SK-N-SH (cell line): Measurements from ENCODE around the gene SIRT2. TPM values are rescaled to one million over a fixed set of nuclear protein-coding genes. Genes with fewer than 3 reads are reported as not detected.

ENCODE experiments used
- CTCF ChIA-PET: fragments of 300-600, 350-600 bp; formaldehyde crosslinking; extraction: SDS; loops from one replicate; lab custom pipeline; 2021; lab: Yijun Ruan, JAX
- POLR2A ChIA-PET: fragments of 350-600 bp; sonication (Branson Sonifier 250); formaldehyde crosslinking; extraction: SDS; loops from one replicate; lab custom pipeline; 2020; ENCODE audit warnings: antibody characterized with exemption, inconsistent platforms; lab: Yijun Ruan, JAX
- DNase-seq: peaks from one replicate; pipeline ENCODE4 v3.0.0; 2012
- H2AFZ ChIP-seq: fragments of 200-600 bp; sonication (generic); 2 replicates; pipeline ENCODE4 v1.8.1; 2016; ENCODE audit warnings: antibody characterized with exemption, mild to moderate bottlenecking, low read depth
- H3F3A ChIP-seq: fragments of 200-600 bp; sonication (generic); replicated peaks from 2 replicates; pipeline ENCODE3; 2016; ENCODE audit warnings: antibody characterized with exemption, mild to moderate bottlenecking; ENCODE audit not compliant: insufficient read depth
- H3K27ac ChIP-seq, 2 experiments: fragments of 200-500 bp in 1 of 2; fragments of 200-600 bp in 1 of 2; sonication (Bioruptor generic) in 1 of 2; sonication (generic), shearing (Covaris generic) in 1 of 2; 2 replicates each; pipeline versions ENCODE4 v1.5.1 to v1.6.1; 2014 to 2016; ENCODE audit warnings: low read depth in 2 of 2, inconsistent platforms in 1 of 2, low read length in 1 of 2, mild to moderate bottlenecking in 1 of 2, mixed read lengths in 1 of 2
- H3K27me3 ChIP-seq: fragments of 200-600 bp; sonication (generic), shearing (Covaris generic); 2 replicates; pipeline ENCODE4 v1.6.1; 2016; ENCODE audit warnings: mixed run types; ENCODE audit not compliant: insufficient read depth
- H3K36me3 ChIP-seq, 2 experiments: fragments of 200-500 bp in 1 of 2; fragments of 200-600 bp in 1 of 2; sonication (Bioruptor generic) in 1 of 2; sonication (generic) in 1 of 2; replicated peaks in 1 of 2; 2 replicates each; pipeline versions ENCODE3 to v1.5.1; 2014 to 2016; ENCODE audit warnings: low read length in 1 of 2, mild to moderate bottlenecking in 1 of 2; ENCODE audit not compliant: insufficient read depth in 2 of 2, control insufficient read depth in 1 of 2
- H3K4me1 ChIP-seq, 2 experiments: fragments of 200-500 bp in 1 of 2; fragments of 200-600 bp in 1 of 2; sonication (Bioruptor generic) in 1 of 2; sonication (generic), shearing (Covaris generic) in 1 of 2; 2 replicates each; pipeline versions ENCODE4 v1.5.1 to v1.6.1; 2014 to 2016; ENCODE audit warnings: low read depth in 1 of 2, low read length in 1 of 2, mixed run types in 1 of 2; ENCODE audit not compliant: insufficient read depth in 2 of 2, control insufficient read depth in 1 of 2
- H3K4me2 ChIP-seq: fragments of 200-600 bp; sonication (generic), shearing (Covaris generic); 2 replicates; pipeline ENCODE4 v1.6.1; 2017; ENCODE audit warnings: mixed run types
- H3K4me3 ChIP-seq, 2 experiments: fragments of 200-500 bp in 1 of 2; fragments of 200-600 bp in 1 of 2; sonication (Bioruptor generic) in 1 of 2; sonication (generic), shearing (Covaris generic) in 1 of 2; 2 replicates each; pipeline versions ENCODE4 v1.5.1 to v1.8.1; 2014 to 2016; ENCODE audit warnings: low read depth in 2 of 2, inconsistent platforms in 1 of 2, low read length in 1 of 2, mild to moderate bottlenecking in 1 of 2, mixed read lengths in 1 of 2, moderate library complexity in 1 of 2
- H3K79me2 ChIP-seq: fragments of 200-600 bp; sonication (generic); 2 replicates; pipeline ENCODE4 v1.8.1; 2017; ENCODE audit warnings: mild to moderate bottlenecking; ENCODE audit not compliant: insufficient read depth
- H3K9ac ChIP-seq: fragments of 200-600 bp; sonication (generic); 2 replicates; pipeline ENCODE4 v1.6.1; 2017; ENCODE audit warnings: mixed run types
- H3K9me2 ChIP-seq: fragments of 200-600 bp; sonication (generic); 2 replicates; pipeline ENCODE4 v1.6.1; 2017; ENCODE audit warnings: mixed run types
- H3K9me3 ChIP-seq: fragments of 200-600 bp; sonication (generic); 2 replicates; pipeline ENCODE4 v1.6.1; 2017; ENCODE audit warnings: mixed run types, mild to moderate bottlenecking, moderate library complexity
- H4K20me1 ChIP-seq: fragments of 200-600 bp; sonication (generic); 2 replicates; pipeline ENCODE4 v1.6.1; 2017; ENCODE audit warnings: mild to moderate bottlenecking, mixed run types; ENCODE audit not compliant: insufficient read depth
- CTCF ChIP-seq: fragments of 200-600 bp; sonication (generic); IDR thresholded peaks from 2 replicates; pipeline ENCODE4 v1.6.1; 2017; ENCODE audit warnings: antibody characterized with exemption, mild to moderate bottlenecking, moderate library complexity
- ELF1 ChIP-seq: IDR thresholded peaks from 2 replicates; pipeline ENCODE4 v1.4.0; 2012
- EP300 ChIP-seq, 2 experiments: IDR thresholded peaks; 2 replicates each; pipeline versions ENCODE4 v1.4.0 to v1.6.1; 2012; ENCODE audit warnings: borderline replicate concordance in 1 of 2, low read depth in 1 of 2, low read length in 1 of 2
- FOSL2 ChIP-seq: IDR thresholded peaks from 2 replicates; pipeline ENCODE4 v1.4.0; 2012; ENCODE audit warnings: low read depth, mild to moderate bottlenecking, moderate library complexity, borderline replicate concordance
- FOXJ3 ChIP-seq: sonication (generic); formaldehyde crosslinking; IDR thresholded peaks from 2 replicates; pipeline ENCODE4 v1.5.1; 2020; ENCODE audit warnings: mild to moderate bottlenecking, missing genetic modification reagents
- FOXM1 ChIP-seq: IDR thresholded peaks from 2 replicates; pipeline ENCODE4 v1.4.0; 2012; ENCODE audit warnings: low read depth, mild to moderate bottlenecking
- GABPA ChIP-seq: IDR thresholded peaks from 2 replicates; pipeline ENCODE4 v1.4.0; 2012; ENCODE audit warnings: low read depth, mild to moderate bottlenecking
- GATA2 ChIP-seq: sonication (generic); formaldehyde crosslinking; IDR thresholded peaks from 2 replicates; pipeline ENCODE4 v1.5.0; 2020; ENCODE audit warnings: mild to moderate bottlenecking, missing genetic modification reagents
- IRF3 ChIP-seq: fragments of 150-350 bp; IDR thresholded peaks from 2 replicates; pipeline ENCODE4 v1.6.1; 2016; ENCODE audit warnings: mild to moderate bottlenecking, low read depth, low read length
- MEF2A ChIP-seq: IDR thresholded peaks from 2 replicates; pipeline ENCODE4 v1.4.0; 2012; ENCODE audit warnings: low read depth, borderline replicate concordance
- MXI1 ChIP-seq: IDR thresholded peaks from 2 replicates; pipeline ENCODE4 v1.6.1; 2012; ENCODE audit warnings: mild to moderate bottlenecking, low read depth, low read length, improper control_type of control experiment
- NFIC ChIP-seq: IDR thresholded peaks from 2 replicates; pipeline ENCODE4 v1.4.0; 2012; ENCODE audit warnings: borderline replicate concordance
- NRF1 ChIP-seq: IDR thresholded peaks from 2 replicates; pipeline ENCODE4 v1.6.1; 2012; ENCODE audit warnings: low read depth, mild to moderate bottlenecking, low read length
- POLR2AphosphoS5 ChIP-seq: IDR thresholded peaks from 2 replicates; pipeline ENCODE4 v1.6.1; 2012; ENCODE audit warnings: low read depth, low read length
- RAD21 ChIP-seq: IDR thresholded peaks from 2 replicates; pipeline ENCODE4 v1.6.1; 2012; ENCODE audit warnings: mild to moderate bottlenecking, low read length
- RCOR1 ChIP-seq: fragments of 150-350 bp; IDR thresholded peaks from 2 replicates; pipeline ENCODE4 v1.6.1; 2017; ENCODE audit warnings: antibody characterized with exemption, low read length
- RFX5 ChIP-seq: IDR thresholded peaks from 2 replicates; pipeline ENCODE4 v1.6.1; 2012; ENCODE audit warnings: mild to moderate bottlenecking, improper control_type of control experiment, low read length
- SMC3 ChIP-seq: IDR thresholded peaks from 2 replicates; pipeline ENCODE4 v1.6.1; 2012; ENCODE audit warnings: low read depth, low read length, improper control_type of control experiment
- TAF1 ChIP-seq: IDR thresholded peaks from 2 replicates; pipeline ENCODE4 v1.6.1; 2012; ENCODE audit warnings: low read depth, mild to moderate bottlenecking, low read length, moderate library complexity, borderline replicate concordance
- TCF12 ChIP-seq: IDR thresholded peaks from 2 replicates; pipeline ENCODE4 v1.4.0; 2012
- TEAD4 ChIP-seq: IDR thresholded peaks from 2 replicates; pipeline ENCODE4 v1.4.0; 2012; ENCODE audit warnings: mild to moderate bottlenecking, borderline replicate concordance; ENCODE audit not compliant: insufficient read depth
- USF1 ChIP-seq: IDR thresholded peaks from 2 replicates; pipeline ENCODE4 v1.4.0; 2012; ENCODE audit warnings: low read depth, borderline replicate concordance
- YY1 ChIP-seq: IDR thresholded peaks from 2 replicates; pipeline ENCODE4 v1.4.0; 2012; ENCODE audit warnings: low read depth, mild to moderate bottlenecking
- ZBTB33 ChIP-seq: IDR thresholded peaks from 2 replicates; pipeline ENCODE4 v1.4.0; 2012; ENCODE audit warnings: low read depth, borderline replicate concordance
- WGBS: methylation state at CpG from one replicate; pipeline ENCODE4 v1.1.6; 2017; ENCODE audit warnings: low lambda C conversion rate; 5-methylcytosine and 5-hydroxymethylcytosine counted together
- polyA plus RNA-seq, 3 experiments: library from polyadenylated mRNA; depleted of rRNA; stranded (reverse); fragments of >200 nt; gene quantifications; 2 replicates each; pipeline ENCODE4 v1.2.3, GENCODE V29; 2012

Gene SIRT2
- polyA plus RNA-seq, 1 of the 3 experiments (the other 2 are of a cell fraction) = 39.3 TPM

GRCh38 chr19:38849860-38850435 lies 49.5 kb downstream of the SIRT2 start, which contains the start of gene HNRNPL (continued):
- TF ChIP-seq USF1 = no peak
- no peak; a peak in 1 of 4 replicates for TF ChIP-seq EP300 (IDR thresholded peaks at IDR 0.05; ENCODE audit: borderline replicate concordance in 1 of 2, low read depth in 1 of 2, low read length in 1 of 2)
- TF ChIP-seq FOXJ3 = no peak
- TF ChIP-seq GATA2 (CRISPR knock-in tag) = no peak
- TF ChIP-seq YY1 = peak; percentile 85
- TF ChIP-seq NFIC = no peak
- peak; percentile 84; the same call in 1 of the 2 replicates for TF ChIP-seq TAF1
- TF ChIP-seq CTCF = peak; percentile 29; the same call in 1 of the 2 replicates
- TF ChIP-seq TCF12 = no peak
- TF ChIP-seq, all 33 proteins: peak for 11

GRCh38 chr19:38849147-38849859 lies 50.1 kb downstream of the SIRT2 start:
- peaks cover 25% of the 10 kb centered on the region for H3F3A ChIP-seq
- peaks cover 56% of the 10 kb centered on the region for H3K79me2 ChIP-seq
- no peak overlapping the region for H2AFZ ChIP-seq
- peak overlapping the region; percentile 67 to 87 for H3K4me3 ChIP-seq
- H3K9me2 ChIP-seq = no peaks in the 10 kb centered on the region
- no peaks in the 10 kb centered on the region for H3K27me3 ChIP-seq
- peaks cover 30 to 39% of the 10 kb centered on the region in 2 experiments for H3K36me3 ChIP-seq
- H3K27ac ChIP-seq = peak overlapping the region; percentile 95 to 99
- H4K20me1 ChIP-seq = peaks cover 49% of the 10 kb centered on the region
- ChIA-PET CTCF (interaction anchor here (0.7 to 2.6 kb wide), 4 partner anchors 11 to 81 kb away, joined by 3 to 6 read pairs (median 3); partner anchors contain the start of genes MRPS12 and SARS2), POLR2A (interaction anchor here (0.5 to 2.2 kb wide), 7 partner anchors 11 to 91 kb away, joined by 3 to 9 read pairs (median 3); partner anchors contain the start of genes MRPS12 and SARS2)
- peak overlapping the region; percentile 100 for H3K9ac ChIP-seq
- H3K9me3 ChIP-seq = no peaks in the 10 kb centered on the region
- H3K4me1 ChIP-seq = peaks cover 18 to 30% of the 10 kb centered on the region in 2 experiments; a peak in 1 of 4 replicates
- WGBS = 0% methylated on average over 23 of the region's 76 CpGs
- H3K4me2 ChIP-seq = peak overlapping the region; percentile 97
- DNase-seq = peak; percentile 97
- no peak for TF ChIP-seq YY1
- TF ChIP-seq GATA2 (CRISPR knock-in tag) = no peak
- no peak for TF ChIP-seq RCOR1
- TF ChIP-seq TCF12 = peak; percentile 11; the same call in 1 of the 2 replicates
- TF ChIP-seq FOXM1 = no peak
- TF ChIP-seq GABPA = peak; percentile 45; the same call in 1 of the 2 replicates
- peak; percentile 98 for TF ChIP-seq NRF1
- TF ChIP-seq TAF1 = peak; percentile 17; the same call in 1 of the 2 replicates
- no peak for TF ChIP-seq MEF2A
- no peak for TF ChIP-seq RFX5
- 0 out of 2 replicates have a peak, but pooled peaks have one; percentile 4 for TF ChIP-seq RAD21
- no peak for TF ChIP-seq FOXJ3
- TF ChIP-seq POLR2AphosphoS5 = no peak; the same call in 1 of the 2 replicates
- 0 out of 2 replicates have a peak, but pooled peaks have one; percentile 9 for TF ChIP-seq TEAD4
- no peak for TF ChIP-seq SMC3
- TF ChIP-seq FOSL2 = no peak
- TF ChIP-seq MXI1 = peak; percentile 98
- TF ChIP-seq ELF1 = peak; percentile 61
- no peak for TF ChIP-seq IRF3
- TF ChIP-seq EP300 (IDR thresholded peaks at IDR 0.05; ENCODE audit: borderline replicate concordance in 1 of 2, low read depth in 1 of 2, low read length in 1 of 2) = no peak
- TF ChIP-seq ZBTB33 = 0 out of 2 replicates have a peak, but pooled peaks have one; percentile 22
